Vagina (tissue), 2 donors: ENCODE measurements around the gene PDPR. TPM values are rescaled to one million over a fixed set of nuclear protein-coding genes. Genes with fewer than 3 reads are reported as not detected.

Experiments used
- DNase-seq, 2 donors: peaks; one replicate each; pipeline ENCODE4 v3.0.0-alpha.2; 2017; ENCODE audit errors: extremely low spot score in 2 of 2
- H3K27ac ChIP-seq: fragments of 200-600 bp; sonication (generic); one replicate; pipeline ENCODE4 v1.5.1; 2019
- H3K27me3 ChIP-seq: fragments of 200-600 bp; sonication (generic); one replicate; pipeline ENCODE4 v1.5.1; 2019
- H3K36me3 ChIP-seq, 2 donors: fragments of 200-600 bp; sonication (generic); one replicate each; pipeline ENCODE4 v1.5.1; 2017 to 2019
- H3K4me1 ChIP-seq: fragments of 200-600 bp; sonication (generic); one replicate; pipeline ENCODE4 v1.5.1; 2019
- H3K4me3 ChIP-seq, 2 donors: fragments of 200-600 bp; sonication (generic); 1 replicate in 1 of 2; 2 replicates in 1 of 2; pipeline ENCODE4 v1.5.1; 2016 to 2019
- H3K9me3 ChIP-seq: fragments of 200-600 bp; sonication (generic); one replicate; pipeline ENCODE4 v1.5.1; 2019
- CTCF ChIP-seq, 3 experiments: fragments of 450-650 bp in 2 of 3; fragments of 200-600 bp in 1 of 3; sonication (generic) in 1 of 3; IDR thresholded peaks; one replicate each; pipeline ENCODE4 v1.5.1; 2017 to 2019; ENCODE audit warnings: antibody characterized with exemption in 3 of 3, mild to moderate bottlenecking in 2 of 3, moderate library complexity in 2 of 3
- POLR2A ChIP-seq, 2 donors: fragments of 450-650 bp; IDR thresholded peaks; one replicate each; pipeline ENCODE4 v1.6.1; 2017; ENCODE audit warnings: antibody characterized with exemption in 2 of 2, mild to moderate bottlenecking in 2 of 2, moderate library complexity in 2 of 2
- POLR2AphosphoS5 ChIP-seq, 2 donors: sonication (generic); formaldehyde crosslinking; IDR thresholded peaks; one replicate each; pipeline ENCODE4 v1.9.0; 2017; ENCODE audit warnings: antibody characterized with exemption in 2 of 2, mild to moderate bottlenecking in 2 of 2, low read depth in 1 of 2; ENCODE audit not compliant: insufficient read depth in 1 of 2
- intact Hi-C: fragments of 100-400 bp; cut with DNase I; formaldehyde crosslinking; loops from one replicate; pipeline ENCODE4 v1.15.1; 2023
- total RNA-seq: library from RNA; depleted of rRNA; stranded (reverse); fragments of >200 nt; gene quantifications from one replicate; pipeline ENCODE4 v1.2.3, GENCODE V29; 2016

Gene PDPR
- total RNA-seq, 1 donor from 2014 or later, result 20.4 TPM

DNA sequence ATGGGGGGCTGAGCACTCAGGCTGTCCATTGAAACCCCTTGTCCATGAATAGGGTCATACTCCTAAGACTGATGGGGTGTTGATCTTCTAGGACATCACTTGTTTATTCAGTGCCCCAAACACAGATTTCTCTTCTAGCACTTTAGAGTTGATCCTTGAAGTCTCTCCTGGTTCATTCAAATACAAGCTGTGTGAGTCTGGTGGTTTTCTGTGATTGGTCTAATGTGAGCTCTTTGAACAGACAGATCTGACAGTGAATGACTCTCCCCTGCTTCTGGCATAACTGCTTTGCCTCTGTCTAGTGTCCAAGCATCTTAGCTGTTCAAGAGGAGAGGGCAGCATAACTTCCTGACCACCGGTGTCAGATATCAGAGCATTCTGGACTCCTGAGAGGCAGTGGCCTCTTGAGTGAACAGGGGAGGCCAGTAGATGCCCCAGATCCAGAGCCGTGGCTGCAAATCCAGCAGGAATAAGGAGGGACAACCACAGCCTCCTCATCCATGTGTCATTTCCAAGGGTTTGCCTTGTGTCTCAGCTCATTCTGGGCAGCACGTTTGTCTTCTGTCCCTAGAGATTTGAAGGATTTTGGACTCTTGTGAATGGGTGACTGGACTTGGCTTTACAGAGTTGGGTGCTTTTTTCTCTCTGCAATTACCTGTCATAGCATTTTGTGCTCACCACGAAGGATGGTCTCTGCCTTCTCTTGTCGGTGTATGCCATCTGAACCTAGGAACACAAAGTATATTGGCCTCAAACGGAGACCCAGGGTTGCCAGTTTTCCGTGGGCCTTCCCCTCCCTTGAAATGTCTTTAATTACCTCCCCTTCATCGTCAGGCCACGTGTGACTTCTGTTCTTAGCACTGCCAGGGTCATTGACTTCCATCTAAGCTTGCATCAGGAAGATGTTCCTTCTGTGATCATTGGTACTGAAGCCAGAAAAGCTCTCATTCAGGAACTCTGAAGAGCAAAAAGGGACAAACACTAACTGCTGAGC lies 45.5 kb downstream of the PDPR start:
- no peak for DNase-seq
- intact Hi-C loops, result no loop called here
- H3K36me3 ChIP-seq, result peaks cover 0 to 60% of the 10 kb centered on the region in 2 donors

GRCh38 chr16:70160388-70160787 lies 46.3 kb downstream of the PDPR start:
- H3K36me3 ChIP-seq, result peaks cover 0 to 53% of the 10 kb centered on the region in 2 donors
- TF ChIP-seq POLR2AphosphoS5 (IDR thresholded peaks at IDR 0.05; ENCODE audit: insufficient read depth in 1 of 2, low read depth in 1 of 2), result no peak
- TF ChIP-seq POLR2A (IDR thresholded peaks at IDR 0.05), result no peak
- TF ChIP-seq CTCF (IDR thresholded peaks at IDR 0.05), result no peak
- intact Hi-C loops, result no loop called here
- H3K4me1 ChIP-seq, result no peaks in the 10 kb centered on the region
- no peaks in the 10 kb centered on the region for H3K9me3 ChIP-seq
- no peaks in the 10 kb centered on the region for H3K27me3 ChIP-seq
- H3K4me3 ChIP-seq, result no peak overlapping the region
- peak in 1 of 2 donors; percentile 67 for DNase-seq
- H3K27ac ChIP-seq, result no peak overlapping the region

More for the DNA sequence above, 45.5 kb downstream of the PDPR start:
- Histone ChIP-seq H3K4me3 (no peak overlapping the region), H3K4me1 (no peaks in the 10 kb centered on the region), H3K9me3 (no peaks in the 10 kb centered on the region), H3K27ac (no peak overlapping the region), H3K27me3 (no peaks in the 10 kb centered on the region)
- TF ChIP-seq POLR2AphosphoS5 (IDR thresholded peaks at IDR 0.05; ENCODE audit: insufficient read depth in 1 of 2, low read depth in 1 of 2) (no peak), CTCF (IDR thresholded peaks at IDR 0.05) (no peak), POLR2A (IDR thresholded peaks at IDR 0.05) (no peak)

GRCh38 chr16:70160821-70161220 lies 46.7 kb downstream of the PDPR start:
- intact Hi-C loops, result no loop called here

DNA sequence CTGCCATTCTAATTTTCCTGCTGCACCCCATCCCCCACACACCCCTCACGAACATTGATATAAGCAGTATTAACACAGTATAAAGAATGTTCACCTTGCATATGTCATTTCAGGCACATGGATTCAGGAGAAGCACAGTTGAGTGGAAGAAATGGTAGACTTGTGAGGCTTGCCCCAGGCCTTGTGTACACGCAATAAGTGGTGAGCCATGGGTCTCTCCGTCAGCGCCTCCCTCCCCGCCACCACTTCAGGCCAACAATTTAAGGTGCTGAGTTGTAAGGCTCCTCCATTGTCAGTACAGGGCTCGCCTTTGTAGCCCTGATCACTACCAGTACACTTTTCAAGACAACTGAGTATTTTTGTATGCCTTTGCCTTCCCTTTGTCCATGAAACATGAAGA lies 47.2 kb downstream of the PDPR start:
- no peaks in the 10 kb centered on the region for H3K4me1 ChIP-seq
- no peak overlapping the region for H3K27ac ChIP-seq
- DNase-seq, result no peak
- intact Hi-C loops, result no loop called here
- H3K4me3 ChIP-seq, result no peak overlapping the region
- no peaks in the 10 kb centered on the region for H3K27me3 ChIP-seq
- H3K36me3 ChIP-seq, result peaks cover 0 to 46% of the 10 kb centered on the region in 2 donors
- TF ChIP-seq CTCF (IDR thresholded peaks at IDR 0.05), result no peak
- no peak for TF ChIP-seq POLR2A (IDR thresholded peaks at IDR 0.05)
- TF ChIP-seq POLR2AphosphoS5 (IDR thresholded peaks at IDR 0.05; ENCODE audit: insufficient read depth in 1 of 2, low read depth in 1 of 2), result no peak
- H3K9me3 ChIP-seq, result no peaks in the 10 kb centered on the region

More at GRCh38 chr16:70160821-70161220, 46.7 kb downstream of the PDPR start:
- TF ChIP-seq CTCF (IDR thresholded peaks at IDR 0.05), result no peak
- no peak for TF ChIP-seq POLR2AphosphoS5 (IDR thresholded peaks at IDR 0.05; ENCODE audit: insufficient read depth in 1 of 2, low read depth in 1 of 2)
- TF ChIP-seq POLR2A (IDR thresholded peaks at IDR 0.05), result no peak
- Histone ChIP-seq H3K27me3 (no peaks in the 10 kb centered on the region), H3K4me3 (no peak overlapping the region), H3K36me3 (peaks cover 0 to 52% of the 10 kb centered on the region in 2 donors), H3K4me1 (no peaks in the 10 kb centered on the region), H3K9me3 (no peaks in the 10 kb centered on the region), H3K27ac (no peak overlapping the region)
- peak in 1 of 2 donors; percentile 44 for DNase-seq

GRCh38 chr16:70162041-70162451 lies 47.9 kb downstream of the PDPR start:
- TF ChIP-seq CTCF (IDR thresholded peaks at IDR 0.05) (no peak), POLR2AphosphoS5 (IDR thresholded peaks at IDR 0.05; ENCODE audit: insufficient read depth in 1 of 2, low read depth in 1 of 2) (no peak), POLR2A (IDR thresholded peaks at IDR 0.05) (no peak)
- H3K4me1 ChIP-seq, result no peaks in the 10 kb centered on the region
- no peak overlapping the region for H3K4me3 ChIP-seq
- peaks cover 0 to 39% of the 10 kb centered on the region in 2 donors for H3K36me3 ChIP-seq
- no peaks in the 10 kb centered on the region for H3K27me3 ChIP-seq
- H3K9me3 ChIP-seq, result no peaks in the 10 kb centered on the region
- H3K27ac ChIP-seq, result no peak overlapping the region
- intact Hi-C loops, result no loop called here
- peak in 1 of 2 donors; percentile 47 for DNase-seq
